EL (cell line): ENCODE measurements around the gene DRAM2.
"Not testable (repeated sequence)": the region's sequence is repeated elsewhere in the genome, so short reads cannot be mapped to it uniquely, and the experiment has no call there.

Source experiments
- DNase-seq: peaks from one replicate; pipeline ENCODE4 v3.0.0-alpha.2; 2016

DRAM2 gene

DNA sequence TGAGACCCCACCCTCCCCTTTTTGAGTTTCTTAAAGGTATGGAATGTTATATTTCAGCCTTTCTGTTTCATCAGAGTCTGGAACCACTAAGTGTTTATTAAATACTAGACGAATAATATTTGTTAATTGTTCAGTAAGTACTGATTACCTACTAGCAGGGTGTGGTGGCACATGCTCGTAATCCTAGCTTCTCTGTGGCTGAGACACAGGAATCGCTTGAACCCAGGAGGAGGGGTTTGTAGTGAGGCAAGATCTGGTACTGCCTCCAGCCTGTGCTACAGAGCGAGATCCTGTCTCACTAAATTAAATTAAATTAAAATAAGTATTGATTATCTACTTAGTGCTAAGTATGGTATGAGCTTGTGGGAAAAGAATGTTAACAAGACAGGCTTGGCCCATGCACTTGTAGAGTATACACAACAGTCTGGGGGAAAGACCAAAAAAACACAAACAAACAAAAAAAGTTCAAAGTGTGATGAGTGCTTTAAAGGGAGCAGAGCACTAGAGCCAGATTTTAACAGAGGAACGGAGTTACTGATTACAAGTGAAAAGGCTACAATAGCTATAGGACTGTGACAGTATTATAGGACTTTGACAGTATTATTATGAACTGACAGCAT is 2.6 kb upstream of the DRAM2 start:
- no peak for DNase-seq

DNA sequence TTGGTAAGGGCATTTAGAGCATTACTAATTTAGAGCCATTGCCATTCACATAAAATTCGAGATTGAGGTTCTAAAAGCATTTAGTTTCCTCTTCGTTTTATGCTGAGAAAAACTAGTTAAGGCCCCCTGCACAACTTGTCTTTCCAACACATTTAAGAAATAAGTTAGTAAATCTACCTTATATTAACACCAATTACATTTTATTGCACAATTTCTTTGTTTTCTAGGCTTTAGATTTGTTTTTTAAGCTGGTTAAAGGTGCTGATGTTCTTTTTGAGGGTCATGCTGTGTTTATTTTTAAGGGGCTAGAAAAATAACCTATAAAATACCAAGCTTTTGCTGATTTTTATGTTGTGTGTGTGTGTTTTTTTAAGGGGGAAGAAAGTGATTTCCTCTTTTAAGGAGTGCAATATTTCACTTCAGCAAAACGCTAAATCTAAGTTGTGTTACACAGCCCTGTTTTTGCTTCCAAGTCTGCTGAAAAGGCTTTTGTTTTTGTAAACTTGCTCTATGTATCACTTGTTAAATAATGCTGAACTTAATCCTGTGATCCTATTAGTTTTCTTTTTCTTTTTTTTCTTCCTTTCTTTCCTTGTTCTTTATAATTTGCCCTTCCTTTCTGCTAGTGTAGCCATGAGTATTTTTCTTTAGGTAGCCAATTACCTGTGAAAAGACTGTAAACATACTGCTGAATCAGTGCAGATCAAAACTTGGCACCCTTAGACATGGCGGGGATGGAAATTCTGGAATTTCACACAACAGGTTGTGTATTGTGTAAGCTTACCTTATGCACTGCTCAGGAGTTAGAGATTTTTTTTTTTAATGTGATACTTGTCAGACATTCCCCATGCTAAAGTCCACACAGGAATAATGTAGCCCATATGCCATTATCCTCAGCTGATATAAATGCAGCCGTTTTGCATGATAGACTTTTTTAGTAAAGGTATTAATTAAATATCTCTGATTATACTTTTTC is 1.6 kb upstream of the DRAM2 start:
- no peak for DNase-seq

DNA sequence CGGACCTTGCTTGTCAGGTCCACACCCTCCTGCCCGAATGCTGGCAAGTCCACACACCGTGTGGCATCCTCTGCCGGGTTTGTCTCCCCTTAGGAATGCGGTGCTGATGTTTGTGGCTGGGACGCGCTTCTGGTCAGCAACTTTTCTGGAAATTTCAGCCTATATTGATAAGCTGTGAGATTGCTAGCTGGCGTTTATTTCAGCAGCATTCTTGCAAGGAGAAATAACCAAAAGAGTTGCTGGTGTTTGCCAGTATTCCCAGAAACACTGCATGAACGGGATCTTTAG is 731 bp upstream of the DRAM2 start:
- peak; percentile 76 for DNase-seq

DNA sequence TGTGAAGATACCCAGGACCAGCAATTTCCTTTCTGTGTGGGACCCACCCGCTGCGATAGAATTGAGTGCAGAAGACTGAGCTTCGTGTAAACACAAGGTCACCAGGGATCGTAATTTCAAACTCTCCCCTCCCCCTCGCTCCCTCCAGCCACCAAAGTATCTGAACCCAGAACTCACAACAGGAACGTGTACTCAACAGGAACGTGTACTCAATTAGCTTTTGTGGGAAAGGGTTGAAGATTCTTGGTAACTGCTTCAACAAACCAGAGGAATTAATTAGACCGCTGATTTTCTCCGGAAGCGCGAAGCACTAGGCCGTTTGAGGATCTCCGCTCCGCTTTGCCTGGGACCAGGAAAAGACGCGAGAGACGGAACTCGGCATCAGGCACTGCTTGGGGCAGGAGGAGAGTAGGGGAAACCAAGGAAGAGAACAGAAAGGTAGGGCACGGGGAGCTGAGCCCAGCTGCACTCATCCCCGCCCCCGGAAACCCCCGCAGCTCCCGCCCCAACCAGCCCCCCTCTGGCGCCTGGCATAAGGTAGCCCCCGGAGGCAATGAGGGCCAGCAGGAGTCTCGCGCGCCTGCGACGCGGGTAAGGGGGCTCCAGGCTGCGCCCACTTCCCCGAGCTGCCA is 453 bp downstream of the DRAM2 start:
- DNase-seq = peak; percentile 68

DNA sequence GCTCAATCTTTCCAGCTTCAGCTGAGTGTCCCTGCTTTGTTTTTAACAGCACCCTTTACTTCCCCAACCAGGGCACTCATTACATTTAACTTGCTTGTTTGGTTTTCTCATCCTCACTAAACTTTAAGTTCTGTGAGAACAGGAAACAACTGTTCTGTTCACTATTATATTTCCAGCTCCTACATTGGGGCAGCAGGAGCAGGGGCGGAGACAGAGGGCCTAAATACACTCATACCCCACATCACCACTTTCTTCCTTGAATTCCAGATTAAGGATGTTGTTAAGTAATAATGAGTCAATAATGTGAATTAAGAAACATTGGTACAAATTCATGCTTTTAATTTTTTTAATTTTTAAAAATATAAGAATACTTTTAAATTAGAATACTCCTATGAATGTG is 6.0 kb downstream of the DRAM2 start:
- no peak for DNase-seq

DNA sequence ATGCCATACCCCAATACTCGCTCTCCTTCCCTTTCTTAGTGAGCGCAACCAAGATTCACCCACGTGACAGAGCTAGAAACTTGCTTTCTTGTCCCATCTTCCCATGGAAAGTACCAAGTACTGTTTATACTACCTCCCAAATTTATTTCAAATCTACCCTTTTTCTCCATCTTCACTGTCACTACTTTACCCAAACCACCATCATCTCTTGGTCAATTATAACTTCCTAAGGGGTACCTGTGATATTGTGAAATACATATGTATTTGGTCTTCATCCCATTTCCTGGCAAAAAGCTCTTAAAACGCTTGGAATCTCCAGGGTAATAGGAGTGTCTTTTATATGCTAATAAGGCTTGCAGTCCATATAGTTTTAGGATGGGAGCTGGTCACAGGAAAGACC is 8.2 kb downstream of the DRAM2 start:
- no peak for DNase-seq

DNA sequence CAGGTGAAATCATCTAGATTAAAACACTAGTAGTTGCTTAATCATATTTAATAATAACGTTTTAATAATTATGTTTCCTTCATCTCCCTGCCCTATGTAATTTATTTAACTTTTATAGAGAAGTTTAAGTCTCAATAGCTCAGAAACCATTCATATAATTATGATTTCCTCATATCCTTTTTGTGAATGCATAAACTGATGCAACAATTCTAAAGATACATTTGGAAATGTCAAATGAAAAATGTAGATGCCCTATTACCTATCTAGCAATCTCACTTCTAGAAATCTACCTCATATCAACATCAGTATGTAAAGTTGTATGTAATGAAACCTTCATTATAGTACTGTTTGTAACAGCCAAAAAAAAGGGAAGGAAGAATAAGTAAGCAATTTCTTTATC is 10.5 kb downstream of the DRAM2 start:
- no peak for DNase-seq

DNA sequence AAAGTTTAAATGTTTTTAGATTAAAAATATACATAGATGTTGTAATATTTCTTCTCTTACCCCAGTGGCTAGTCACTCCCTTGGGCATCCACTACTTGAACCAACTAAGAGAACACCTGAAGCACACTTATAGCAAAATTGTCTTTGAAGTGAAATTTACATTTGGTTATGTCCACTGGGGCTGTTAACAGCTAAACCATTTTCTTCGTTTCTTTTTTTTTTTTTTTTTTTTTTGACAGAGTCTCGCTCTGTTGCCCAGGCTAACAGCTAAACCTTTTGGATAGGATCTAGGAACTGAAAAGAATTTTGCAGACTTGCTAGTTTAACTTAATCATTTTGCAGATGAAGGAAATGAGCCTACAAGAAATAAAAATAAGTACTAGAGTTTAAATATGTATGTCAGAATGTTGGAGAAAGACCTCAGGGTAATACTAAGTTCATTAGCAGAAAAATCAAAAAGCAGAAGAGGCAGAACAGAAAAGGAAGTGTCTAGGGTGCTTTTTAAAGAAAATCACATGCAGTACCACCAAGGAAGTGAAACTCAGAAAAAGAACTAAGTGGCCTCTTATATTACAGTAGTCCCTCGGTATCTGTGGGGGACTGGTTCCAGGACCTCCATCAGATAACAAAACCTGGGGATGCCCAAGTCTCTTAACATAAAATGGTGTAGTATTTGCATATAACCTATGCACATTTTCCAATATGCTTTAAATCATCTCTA is 11.8 kb downstream of the DRAM2 start:
- no peak for DNase-seq

DNA sequence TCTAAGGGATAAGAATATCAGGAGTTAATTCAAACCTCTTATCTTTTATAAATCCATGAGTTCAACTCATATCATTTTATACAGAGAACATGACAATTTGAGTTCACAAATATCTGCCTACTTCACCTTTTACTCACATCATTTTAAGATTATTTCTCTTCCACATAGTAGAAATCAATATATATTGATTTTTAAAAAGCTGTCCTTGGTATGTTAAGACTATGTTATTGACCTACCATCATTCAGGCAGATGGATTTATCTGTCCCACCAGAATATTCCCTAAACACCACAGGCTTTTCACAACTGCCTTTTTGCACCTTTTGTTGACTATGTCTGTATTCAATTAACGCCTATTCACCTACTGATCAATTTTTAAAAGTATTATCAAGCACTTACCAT is 13.5 kb downstream of the DRAM2 start:
- no peak for DNase-seq

DNA sequence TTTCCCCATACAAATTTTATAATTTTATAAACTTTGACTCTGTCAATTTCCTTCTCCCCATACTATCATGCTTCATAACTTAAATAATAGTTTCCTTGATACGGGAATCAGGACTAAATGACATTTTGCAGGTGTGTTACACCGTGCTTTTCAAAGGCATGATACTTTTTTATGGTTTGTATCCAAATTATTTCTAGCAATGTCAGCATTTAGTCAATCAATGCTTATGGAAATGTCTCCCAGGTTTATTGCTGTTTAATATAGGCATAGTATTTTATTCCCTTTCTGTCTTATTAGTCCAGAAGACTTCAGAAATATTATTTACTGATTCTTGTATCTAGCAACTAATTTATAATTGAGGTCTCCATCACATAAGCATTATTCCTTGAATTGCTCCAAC is 23.4 kb downstream of the DRAM2 start:
- no peak for DNase-seq

DNA sequence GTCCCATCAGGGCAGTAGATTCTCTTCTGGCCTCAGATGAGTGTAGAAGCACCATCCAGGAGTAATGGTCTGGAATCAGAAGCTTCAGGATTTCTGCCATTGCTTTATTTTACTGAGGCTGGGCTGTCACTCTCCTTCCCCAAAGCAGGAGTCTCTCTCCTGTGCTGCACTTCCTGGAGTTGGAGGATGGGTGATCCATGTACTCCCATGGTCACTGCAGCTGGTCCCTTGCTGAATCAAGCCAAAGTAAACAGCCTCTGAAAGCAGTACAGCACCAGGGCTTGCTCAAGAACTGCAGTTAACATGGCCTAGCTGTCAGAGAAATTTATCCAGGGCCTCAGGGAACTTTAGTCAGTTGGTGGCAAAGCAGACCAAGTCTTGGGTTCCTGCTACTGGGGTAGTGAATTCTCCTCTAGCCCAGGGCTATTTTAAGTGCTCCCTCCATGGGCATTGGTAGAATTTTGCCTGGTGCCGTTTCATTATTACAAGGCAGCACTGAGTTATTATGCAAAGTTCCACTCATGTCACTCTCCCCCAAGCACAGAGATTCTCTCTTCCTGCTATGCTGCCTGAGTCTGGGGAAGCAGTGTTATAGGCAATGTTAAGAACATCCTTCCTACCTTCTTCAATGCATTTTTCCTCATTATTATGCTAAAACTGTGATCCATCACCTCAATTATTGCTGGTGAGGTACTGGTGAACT is 29.5 kb downstream of the DRAM2 start:
- DNase-seq = peak; percentile 33

DNA sequence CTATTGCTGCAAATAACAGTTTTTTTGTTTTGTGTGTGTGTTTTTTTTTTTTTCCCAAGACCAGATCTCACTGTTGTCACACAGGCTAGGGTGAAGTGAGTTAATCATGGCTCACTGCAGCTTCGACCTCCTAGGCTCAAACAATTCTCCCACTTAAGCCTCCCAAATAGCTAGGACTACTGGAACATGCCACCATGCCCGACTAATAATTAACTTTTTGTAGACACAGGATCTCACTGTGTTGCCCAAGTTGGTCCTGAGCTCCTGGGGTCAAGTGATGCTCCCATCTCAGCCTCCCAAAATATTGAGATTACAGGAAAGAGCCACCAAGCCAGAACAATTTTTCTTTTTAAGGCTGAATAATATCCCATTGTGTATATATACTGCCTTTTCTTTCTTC is 34.9 kb downstream of the DRAM2 start:
- no peak for DNase-seq

DNA sequence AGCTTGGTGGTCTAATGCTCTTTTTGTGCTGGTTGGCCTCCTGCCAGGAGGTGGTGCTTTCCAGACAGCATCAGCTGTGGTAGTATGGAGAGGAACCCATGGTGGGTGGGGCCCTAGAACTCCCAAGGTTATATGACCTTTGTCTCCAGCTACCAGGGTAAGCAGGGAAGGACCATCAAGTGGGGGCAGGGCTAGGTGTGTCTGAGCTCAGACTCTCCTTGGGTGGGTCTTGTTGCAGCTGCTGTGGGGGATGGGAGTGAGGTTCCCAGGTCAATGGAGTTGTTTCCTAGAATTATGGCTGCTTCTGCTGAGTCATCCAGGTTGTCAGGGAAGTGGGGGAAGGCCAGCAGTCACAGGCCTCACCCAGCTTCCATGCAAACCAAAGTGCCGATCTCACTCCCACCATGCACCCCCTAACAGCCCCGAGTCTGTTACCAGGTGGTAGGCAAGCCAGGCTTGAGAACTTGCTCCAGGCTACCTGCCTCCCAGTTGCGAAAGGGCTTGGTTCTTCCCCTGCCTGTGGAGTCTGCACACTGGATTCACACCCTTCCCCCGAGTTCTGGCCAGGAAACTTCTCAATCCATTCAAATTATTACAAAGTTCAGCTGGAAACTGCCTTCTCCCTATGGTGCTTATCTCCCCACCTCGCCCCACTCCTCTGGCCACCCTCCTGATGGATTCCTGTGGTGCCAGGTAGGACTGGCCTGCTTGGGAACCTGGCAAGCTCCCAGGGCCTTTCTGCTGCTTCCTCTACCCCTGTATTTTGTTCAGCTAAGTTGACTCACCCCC is 37.8 kb downstream of the DRAM2 start:
- DNase-seq = no peak

DNA sequence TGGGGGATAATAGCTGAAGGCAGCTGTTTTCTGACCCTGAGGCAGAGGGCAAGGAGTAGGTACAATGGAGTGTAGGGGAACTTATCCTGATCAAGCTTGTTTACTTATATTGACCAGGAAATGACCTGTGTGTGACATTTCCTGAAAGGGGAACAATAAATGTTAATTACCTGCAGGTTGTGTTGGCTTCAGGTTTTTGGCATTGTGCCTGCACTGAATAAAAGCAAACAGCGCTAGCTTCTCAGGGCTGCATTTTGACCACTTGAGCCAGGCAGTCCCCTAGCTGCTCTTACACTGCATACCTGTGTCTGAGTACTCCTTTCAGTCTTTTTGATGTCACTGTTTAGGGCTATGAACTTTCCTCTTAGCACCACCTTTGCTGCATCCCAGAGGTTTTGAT is 40.6 kb downstream of the DRAM2 start:
- no peak for DNase-seq

DNA sequence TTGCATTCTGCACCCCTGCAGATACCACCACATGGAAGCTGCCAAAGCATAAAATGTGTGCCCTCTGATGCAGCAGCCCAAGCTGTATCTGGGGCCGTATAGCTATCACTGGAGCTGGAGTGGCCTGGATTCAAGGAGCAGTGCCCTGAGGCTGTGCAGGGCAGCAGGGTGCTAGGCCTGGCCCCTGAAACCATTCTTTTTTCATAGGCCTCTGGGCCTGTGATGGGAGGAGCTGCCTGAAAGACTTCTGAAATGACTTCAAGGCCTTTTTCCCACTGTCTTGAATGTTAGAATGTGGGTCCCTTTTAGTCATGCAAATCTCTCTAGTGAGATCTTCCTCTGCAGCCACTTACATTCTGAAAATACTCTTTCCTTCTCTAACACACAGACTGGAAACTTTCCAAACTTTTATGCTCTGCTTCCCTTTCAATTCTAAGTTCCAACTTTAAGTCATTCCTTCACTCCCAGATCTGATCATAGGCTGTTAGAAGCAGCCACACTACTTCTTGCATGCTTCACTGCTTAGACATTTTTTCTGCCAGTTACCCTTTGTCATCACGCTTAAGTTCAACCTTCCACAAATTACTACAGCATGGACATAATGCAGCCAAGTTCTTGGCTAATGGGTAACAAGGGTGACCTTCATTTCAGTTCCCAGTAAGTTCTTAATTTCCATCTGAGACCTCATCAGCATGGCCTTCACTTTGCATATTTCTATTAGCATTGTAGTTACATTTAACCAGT is 42.4 kb downstream of the DRAM2 start:
- no peak for DNase-seq

DNA sequence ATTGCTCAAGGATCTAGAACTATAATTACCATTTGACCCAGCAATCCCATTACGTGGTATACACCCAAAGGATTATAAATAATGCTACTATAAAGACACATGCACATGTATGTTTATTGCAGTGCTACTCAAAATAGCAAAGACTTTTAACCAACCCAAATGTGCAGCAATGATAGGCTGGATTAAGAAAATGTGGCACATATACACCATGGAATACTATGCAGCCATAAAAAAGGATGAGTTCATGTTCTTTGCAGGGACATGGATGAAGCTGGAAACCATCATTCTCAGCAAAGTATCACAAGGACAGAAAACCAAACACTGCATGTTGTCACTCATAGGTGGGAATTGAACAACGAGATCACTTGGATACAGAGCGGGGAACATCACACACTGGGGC is 44.5 kb downstream of the DRAM2 start:
- DNase-seq = not testable (repeated sequence)

DNA sequence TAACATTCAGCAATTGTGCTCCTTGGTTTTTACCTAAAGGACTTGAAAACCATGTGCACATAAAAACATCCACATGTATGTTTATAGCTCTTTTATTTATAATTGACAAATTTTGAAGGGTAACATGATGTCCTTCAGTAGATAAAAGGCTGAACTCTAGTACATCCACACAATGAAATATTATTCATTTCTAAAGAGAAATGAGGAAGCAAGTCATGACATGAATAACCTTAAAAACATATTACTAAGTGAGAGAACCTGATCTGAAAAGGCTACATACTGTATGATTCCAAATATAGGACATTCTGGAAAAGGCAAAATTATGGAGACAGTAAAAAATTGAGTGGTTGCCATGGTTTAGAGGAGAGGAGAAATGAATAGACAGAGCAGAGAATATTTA is 50.3 kb downstream of the DRAM2 start:
- no peak for DNase-seq

DNA sequence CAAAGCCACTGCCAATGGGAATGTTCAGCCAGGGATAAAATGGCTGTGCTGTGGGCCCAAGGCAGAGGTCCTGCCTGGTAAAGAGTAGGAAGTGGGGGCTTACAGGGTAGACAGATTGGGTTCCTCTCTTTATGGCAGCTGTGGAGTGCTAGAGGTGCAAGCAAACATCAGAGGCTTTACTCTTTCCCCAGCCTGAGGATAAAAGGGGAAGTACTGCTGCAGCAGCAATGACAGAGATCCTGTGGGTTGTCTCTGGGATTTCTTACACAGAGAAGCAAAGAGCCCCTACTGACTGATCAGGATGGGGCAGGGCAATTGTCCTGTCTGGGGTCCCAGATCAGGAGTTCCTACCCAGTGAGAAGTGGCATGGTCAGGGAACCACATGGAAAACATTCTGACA is 54.2 kb downstream of the DRAM2 start:
- DNase-seq = no peak

DNA sequence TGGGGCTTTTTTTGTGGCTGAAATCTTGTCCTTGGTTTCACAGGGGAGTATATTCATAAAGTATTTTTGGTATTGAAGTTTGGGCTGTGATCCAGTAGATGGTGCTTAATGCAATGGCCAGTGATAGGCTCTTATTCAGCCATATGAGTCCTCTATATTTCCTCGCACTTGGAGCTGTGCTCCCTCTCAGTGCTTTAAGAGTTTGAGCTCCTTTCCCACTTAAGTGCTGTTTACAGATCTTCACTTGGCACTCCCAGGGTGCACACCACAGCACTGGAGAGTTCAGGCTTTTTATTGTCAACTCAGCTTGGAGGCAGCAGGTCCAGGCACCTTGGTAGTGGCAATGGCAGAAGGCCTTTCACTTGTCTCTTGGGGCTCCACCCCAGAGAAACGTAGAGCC is 54.9 kb downstream of the DRAM2 start:
- DNase-seq = no peak

DNA sequence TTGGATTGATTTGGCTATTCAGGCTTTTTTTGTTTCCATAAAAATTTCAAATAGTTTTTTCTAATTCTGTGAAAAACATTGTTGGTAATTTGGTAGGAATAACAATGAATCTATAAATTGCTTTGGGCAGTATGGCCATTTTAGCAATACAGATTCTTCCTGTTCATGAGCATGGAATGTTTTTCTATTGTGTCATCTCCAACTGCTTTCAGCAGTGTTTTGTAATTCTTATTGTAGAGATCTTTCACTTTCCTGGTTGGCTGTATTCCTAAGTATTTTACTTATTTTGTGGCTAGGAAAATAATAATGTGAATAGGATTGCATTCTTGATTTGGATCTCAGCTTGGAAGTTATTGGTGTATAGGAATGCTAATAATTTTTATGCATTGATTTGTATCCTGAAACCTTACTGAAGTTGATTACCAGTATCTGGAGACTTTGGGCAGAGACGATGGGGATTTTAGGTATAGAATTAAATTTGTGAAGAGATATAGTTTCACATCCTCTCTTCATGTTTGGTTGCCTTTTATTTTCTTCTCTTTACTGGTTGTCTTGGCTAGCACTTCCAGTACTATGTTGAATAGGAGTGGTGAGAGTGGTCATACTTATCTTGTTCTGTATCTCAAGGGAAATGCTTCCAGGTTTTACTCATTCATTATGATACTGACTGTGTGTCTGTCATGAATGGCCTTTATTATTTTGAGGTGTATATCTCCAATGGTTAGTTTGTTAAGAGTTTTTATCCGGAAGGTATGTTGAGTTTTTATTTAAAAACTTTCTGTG is 57.3 kb downstream of the DRAM2 start:
- peak; percentile 86 for DNase-seq
